HCT116 (cell line): ENCODE results near the gene SERF2.

Experiments used
- CBX3 ChIP-seq: IDR thresholded peaks from 2 replicates; pipeline ENCODE4 v1.6.1; 2012; ENCODE audit warnings: low read depth
- CTCF ChIP-seq, 3 experiments: fragments of 200-600 bp in 1 of 3; sonication (generic) in 1 of 3; IDR thresholded peaks in 2 of 3; conservative IDR thresholded peaks in 1 of 3; 2 replicates each; pipeline ENCODE4 v1.5.1; 2012 to 2017; ENCODE audit warnings: low read depth in 2 of 3, low read length in 2 of 3, antibody characterized with exemption in 1 of 3, borderline replicate concordance in 1 of 3, control low read depth in 1 of 3, mild to moderate bottlenecking in 1 of 3, mixed read lengths in 1 of 3, mixed run types in 1 of 3, moderate library complexity in 1 of 3; ENCODE audit not compliant: insufficient read depth in 1 of 3
- EGR1 ChIP-seq: IDR thresholded peaks from 2 replicates; pipeline ENCODE4 v1.6.1; 2012; ENCODE audit warnings: low read depth
- EZH2 ChIP-seq: fragments of 200-600 bp; sonication (generic); IDR thresholded peaks from 2 replicates; pipeline ENCODE4 v1.6.1; 2017; ENCODE audit warnings: antibody characterized with exemption, mixed run types
- POLR2A ChIP-seq: IDR thresholded peaks from 2 replicates; pipeline ENCODE4 v1.7.0; 2011; ENCODE audit warnings: borderline replicate concordance; ENCODE audit not compliant: insufficient read depth, insufficient read length; ENCODE audit errors: extremely low read depth
- YY1 ChIP-seq: IDR thresholded peaks from 2 replicates; pipeline ENCODE4 v1.6.1; 2011; ENCODE audit warnings: low read length, low read depth, moderate library complexity, mild to moderate bottlenecking; ENCODE audit not compliant: insufficient replicate concordance; ENCODE audit errors: extremely low read depth

- no peak for TF ChIP-seq POLR2A
- no peak for TF ChIP-seq CTCF (IDR thresholded peaks at IDR 0.05 in 2 of 3, conservative IDR thresholded peaks at IDR 0.05 in 1 of 3; ENCODE audit: borderline replicate concordance in 1 of 3, insufficient read depth in 1 of 3, low read depth in 2 of 3, low read length in 2 of 3)
- TF ChIP-seq EGR1, result no peak
- no peak for TF ChIP-seq EZH2
- no peak for TF ChIP-seq CBX3
- TF ChIP-seq YY1, result no peak
Observed at GRCh38 chr15:43749690-43750345, 42.3 kb upstream of the SERF2 start.
